ENCODE data around the gene VIL1. TPM values are rescaled to one million over a fixed set of nuclear protein-coding genes. Genes with fewer than 3 reads are reported as not detected.

Gene VIL1
- total RNA-seq, 4 donors from 2014 or later = 177 to 541 (median 285) TPM

- H3K9me3 ChIP-seq = no peaks in the 10 kb centered on the region
- no peak overlapping the region for H3K4me3 ChIP-seq
- H3K27me3 ChIP-seq = no peaks in the 10 kb centered on the region
- peaks cover 0 to 9% (median 3%) of the 10 kb centered on the region in 4 donors for H3K4me1 ChIP-seq
- H3K27ac ChIP-seq = peak overlapping the region in 3 of 4 donors; percentile 14 to 29 (median 23)
- intact Hi-C loops (cut with DNase I; ENCODE audit: low total_unique reads) (no loop called here), in situ Hi-C loops (cut with MboI; ENCODE audit: low pct_ligation_motif_present in 1 of 4, low pct_unique_long_range_greater_than_20kb in 1 of 4, low sequenced_read_pairs in 3 of 4) (loop anchor here in 3 of 4 donors (25.0 kb wide), 2 partner anchors 95 to 195 kb away; partner anchors contain the start of gene TMBIM1 (in 2 of the 3))
- H3K36me3 ChIP-seq = no peaks in the 10 kb centered on the region
- DNase-seq = no peak
- TF ChIP-seq POLR2A (IDR thresholded peaks at IDR 0.05) (no peak), POLR2AphosphoS5 (IDR thresholded peaks at IDR 0.05) (no peak), EP300 (IDR thresholded peaks at IDR 0.05; ENCODE audit: low read depth) (no peak), CTCF (IDR thresholded peaks at IDR 0.05) (no peak)
- 96% methylated on average over 6 of the region's 6 CpGs; no CpG with 5 or more reads in 1 of the 2 donors for WGBS, 2 donors (ENCODE audit: low coverage in 1 of 2)
Measured at GRCh38 chr2:218382785-218383184, 36.1 kb upstream of the VIL1 start.

DNA sequence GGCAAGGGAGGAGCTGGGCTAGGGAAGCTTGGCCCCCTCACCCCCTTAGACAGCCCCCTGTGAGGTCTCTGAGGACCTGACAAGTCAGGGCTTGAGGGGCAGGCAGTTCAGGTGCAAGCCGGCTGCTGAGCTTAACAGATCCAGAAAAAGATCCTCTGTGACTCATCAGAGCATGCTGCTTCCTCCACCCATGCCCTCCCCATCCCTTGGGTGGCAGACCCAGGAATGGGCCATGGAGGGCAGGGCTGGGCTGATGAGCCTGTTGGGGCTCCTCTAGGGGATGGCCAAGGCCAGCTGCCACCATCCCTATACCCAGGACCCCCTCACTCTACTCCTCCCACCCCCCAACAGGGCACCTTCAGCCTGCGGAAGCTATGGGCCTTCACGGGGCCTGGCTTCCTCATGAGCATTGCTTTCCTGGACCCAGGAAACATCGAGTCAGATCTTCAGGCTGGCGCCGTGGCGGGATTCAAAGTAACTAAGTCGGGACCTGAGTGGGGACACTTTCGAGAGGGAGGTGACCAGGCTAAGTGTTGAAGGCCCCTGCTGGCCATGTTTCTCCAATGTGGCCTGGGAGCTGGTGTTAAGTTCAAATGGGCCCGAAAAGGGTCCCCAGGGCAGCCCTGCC is 34.9 kb upstream of the VIL1 start:
- in situ Hi-C loops (cut with MboI; ENCODE audit: low pct_ligation_motif_present in 1 of 4, low pct_unique_long_range_greater_than_20kb in 1 of 4, low sequenced_read_pairs in 3 of 4) = loop anchor here in 3 of 4 donors (25.0 kb wide), 2 partner anchors 97 to 197 kb away; partner anchors contain the start of gene TMBIM1 (in 2 of the 3)
- no peak for DNase-seq
- Histone ChIP-seq H3K27me3 (no peaks in the 10 kb centered on the region), H3K27ac (no peak overlapping the region), H3K9me3 (no peaks in the 10 kb centered on the region), H3K4me1 (peaks cover 0 to 14% (median 4%) of the 10 kb centered on the region in 4 donors), H3K4me3 (no peak overlapping the region), H3K36me3 (no peaks in the 10 kb centered on the region)
- intact Hi-C loops (cut with DNase I; ENCODE audit: low total_unique reads) = no loop called here
- 86% methylated on average over 10 of the region's 10 CpGs; no CpG with 5 or more reads in 1 of the 2 donors for WGBS, 2 donors (ENCODE audit: low coverage in 1 of 2)
- TF ChIP-seq POLR2AphosphoS5 (IDR thresholded peaks at IDR 0.05) (no peak), EP300 (IDR thresholded peaks at IDR 0.05; ENCODE audit: low read depth) (no peak), CTCF (IDR thresholded peaks at IDR 0.05) (no peak), POLR2A (IDR thresholded peaks at IDR 0.05) (no peak)

DNA sequence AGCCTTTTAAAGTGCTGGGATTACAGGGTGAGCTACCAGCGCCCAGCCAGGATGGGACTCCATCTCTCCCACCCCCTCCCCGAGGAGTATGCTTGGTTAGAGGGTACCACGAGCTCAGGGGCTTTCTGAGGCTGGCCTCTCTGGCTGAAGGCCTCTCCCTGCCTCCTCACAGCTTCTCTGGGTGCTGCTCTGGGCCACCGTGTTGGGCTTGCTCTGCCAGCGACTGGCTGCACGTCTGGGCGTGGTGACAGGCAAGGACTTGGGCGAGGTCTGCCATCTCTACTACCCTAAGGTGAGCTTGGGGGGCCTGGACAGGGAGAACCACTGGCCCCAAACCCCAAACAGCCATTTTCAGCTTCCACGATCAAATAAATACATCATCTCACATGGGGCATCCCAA is 33.9 kb upstream of the VIL1 start:
- Histone ChIP-seq H3K27me3 (no peaks in the 10 kb centered on the region), H3K27ac (no peak overlapping the region), H3K36me3 (no peaks in the 10 kb centered on the region), H3K9me3 (no peaks in the 10 kb centered on the region), H3K4me1 (peaks cover 0 to 14% (median 4%) of the 10 kb centered on the region in 4 donors), H3K4me3 (no peak overlapping the region)
- TF ChIP-seq EP300 (IDR thresholded peaks at IDR 0.05; ENCODE audit: low read depth) = no peak
- no peak for TF ChIP-seq POLR2A (IDR thresholded peaks at IDR 0.05)
- no peak for TF ChIP-seq POLR2AphosphoS5 (IDR thresholded peaks at IDR 0.05)
- TF ChIP-seq CTCF (IDR thresholded peaks at IDR 0.05) = no peak
- intact Hi-C loops (cut with DNase I; ENCODE audit: low total_unique reads) (no loop called here), in situ Hi-C loops (cut with MboI; ENCODE audit: low pct_ligation_motif_present in 1 of 4, low pct_unique_long_range_greater_than_20kb in 1 of 4, low sequenced_read_pairs in 3 of 4) (loop anchor here in 3 of 4 donors (25.0 kb wide), 2 partner anchors 98 to 198 kb away; partner anchors contain the start of gene TMBIM1 (in 2 of the 3))
- WGBS, 2 donors (ENCODE audit: low coverage in 1 of 2) = 67 to 70% methylated on average over 1 to 9 of the region's 9 CpGs
- DNase-seq = no peak

DNA sequence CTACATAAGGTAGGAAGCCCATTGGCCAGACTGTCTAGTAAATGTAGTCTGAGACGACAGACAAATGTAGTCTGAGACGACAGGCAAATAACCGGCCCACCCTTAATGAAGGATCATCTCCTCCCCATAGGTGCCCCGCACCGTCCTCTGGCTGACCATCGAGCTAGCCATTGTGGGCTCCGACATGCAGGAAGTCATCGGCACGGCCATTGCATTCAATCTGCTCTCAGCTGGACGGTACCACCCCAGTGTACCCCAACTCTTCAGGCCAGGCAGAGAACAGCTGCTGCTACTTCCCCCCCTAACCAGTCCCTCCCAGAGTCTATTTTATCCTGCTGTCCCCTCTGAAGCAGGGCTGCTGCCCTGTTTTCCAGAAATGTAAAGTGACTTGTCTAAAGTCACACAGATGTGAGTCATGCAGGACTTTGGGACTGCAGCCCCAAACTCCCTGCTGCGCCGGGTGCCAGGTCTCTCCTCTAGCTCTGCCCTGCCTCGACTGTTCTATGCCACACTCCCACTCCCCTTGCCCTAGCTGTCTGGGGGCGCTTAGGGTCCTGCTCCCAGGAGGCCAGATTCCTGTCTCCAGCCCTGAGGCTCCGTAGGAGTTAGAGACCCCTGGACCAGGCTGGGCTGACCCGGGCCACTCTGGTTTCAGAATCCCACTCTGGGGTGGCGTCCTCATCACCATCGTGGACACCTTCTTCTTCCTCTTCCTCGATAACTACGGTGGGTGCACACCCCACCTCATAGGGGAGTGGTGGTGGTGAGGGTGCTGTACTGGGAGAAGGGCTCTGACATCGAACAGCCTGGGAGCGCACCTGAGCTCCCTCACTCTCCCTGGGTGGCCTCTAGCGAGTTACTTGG is 32.2 kb upstream of the VIL1 start:
- no peaks in the 10 kb centered on the region for H3K9me3 ChIP-seq
- H3K27me3 ChIP-seq = no peaks in the 10 kb centered on the region
- H3K4me1 ChIP-seq = peaks cover 0 to 14% (median 4%) of the 10 kb centered on the region in 4 donors
- H3K27ac ChIP-seq = peak overlapping the region; percentile 55 to 76 (median 62)
- TF ChIP-seq POLR2AphosphoS5 (IDR thresholded peaks at IDR 0.05) (no peak), CTCF (IDR thresholded peaks at IDR 0.05) (no peak), EP300 (IDR thresholded peaks at IDR 0.05; ENCODE audit: low read depth) (no peak), POLR2A (IDR thresholded peaks at IDR 0.05) (no peak)
- DNase-seq = no peak
- 69% methylated on average over 23 of the region's 23 CpGs; no CpG with 5 or more reads in 1 of the 2 donors for WGBS, 2 donors (ENCODE audit: low coverage in 1 of 2)
- intact Hi-C loops (cut with DNase I; ENCODE audit: low total_unique reads) = no loop called here
- in situ Hi-C loops (cut with MboI; ENCODE audit: low pct_ligation_motif_present in 1 of 4, low pct_unique_long_range_greater_than_20kb in 1 of 4, low sequenced_read_pairs in 3 of 4) = loop anchor here in 3 of 4 donors (25.0 kb wide), 2 partner anchors 99 to 199 kb away; partner anchors contain the start of gene TMBIM1 (in 2 of the 3)
- peak overlapping the region in 2 of 4 donors; percentile 35 to 51 for H3K4me3 ChIP-seq
- H3K36me3 ChIP-seq = no peaks in the 10 kb centered on the region
